GM19099 (cell line): ENCODE measurements around the gene CALD1.

ENCODE experiments used
- POLR2A ChIP-seq: IDR thresholded peaks from 3 replicates; pipeline ENCODE4 v1.6.1; 2011; ENCODE audit warnings: low read depth; ENCODE audit not compliant: insufficient read length; ENCODE audit errors: extremely low read depth

Gene CALD1

GRCh38 chr7:134900166-134900982 lies 120.9 kb downstream of the CALD1 start:
- TF ChIP-seq POLR2A: no peak

GRCh38 chr7:134901389-134902020 lies 122.1 kb downstream of the CALD1 start:
- TF ChIP-seq POLR2A: no peak

DNA sequence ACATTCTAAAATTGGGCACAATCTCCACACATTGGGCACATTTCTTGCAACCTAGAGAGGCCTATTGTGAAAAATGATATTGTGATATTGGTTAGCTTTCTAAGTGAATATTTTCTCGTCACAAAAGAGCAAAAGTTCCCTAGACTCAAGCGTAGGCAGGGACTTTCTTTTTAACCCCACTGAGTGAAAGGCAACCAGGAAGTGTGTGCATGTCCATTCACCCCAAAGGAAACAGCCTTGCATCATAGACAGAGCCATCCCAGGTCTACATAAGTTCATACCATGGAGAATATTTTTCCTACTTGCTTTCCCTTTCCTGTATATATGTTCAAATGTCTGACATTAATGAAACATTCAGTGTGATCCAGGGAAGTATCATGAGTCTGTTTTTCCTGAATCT lies 122.6 kb downstream of the CALD1 start:
- no peak for TF ChIP-seq POLR2A

GRCh38 chr7:134903073-134903790 lies 123.8 kb downstream of the CALD1 start:
- no peak for TF ChIP-seq POLR2A

- no peak for TF ChIP-seq POLR2A
Observed at GRCh38 chr7:134905375-134905774, 125.9 kb downstream of the CALD1 start.

- TF ChIP-seq POLR2A: no peak
Observed at GRCh38 chr7:134907000-134907399, 127.6 kb downstream of the CALD1 start.

DNA sequence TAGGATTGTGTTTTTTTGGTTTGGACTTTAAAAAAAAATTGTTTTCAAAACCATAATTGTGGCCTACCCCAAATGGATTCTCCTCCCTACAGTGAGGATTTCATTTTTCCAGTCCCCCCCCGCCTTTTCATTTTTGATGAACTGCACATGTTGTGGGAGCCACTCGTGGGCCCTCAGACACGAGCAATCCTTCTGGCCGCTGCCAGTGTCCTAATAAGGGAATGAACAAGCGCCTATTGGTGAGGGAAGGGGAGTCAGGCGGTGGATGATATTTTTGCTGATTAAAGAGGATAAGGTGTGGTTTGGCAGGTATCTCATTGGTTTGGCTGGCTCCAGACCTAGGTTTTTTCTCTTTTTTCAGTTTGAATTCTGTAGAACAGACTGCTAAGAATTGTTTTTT lies 128.2 kb downstream of the CALD1 start:
- TF ChIP-seq POLR2A: no peak

GRCh38 chr7:134908289-134908688 lies 128.9 kb downstream of the CALD1 start:
- no peak for TF ChIP-seq POLR2A

GRCh38 chr7:134910214-134910890 lies 130.9 kb downstream of the CALD1 start:
- no peak for TF ChIP-seq POLR2A

GRCh38 chr7:134910968-134911367 lies 131.5 kb downstream of the CALD1 start:
- no peak for TF ChIP-seq POLR2A

- TF ChIP-seq POLR2A: no peak
Observed at GRCh38 chr7:134916171-134916883, 136.9 kb downstream of the CALD1 start.

DNA sequence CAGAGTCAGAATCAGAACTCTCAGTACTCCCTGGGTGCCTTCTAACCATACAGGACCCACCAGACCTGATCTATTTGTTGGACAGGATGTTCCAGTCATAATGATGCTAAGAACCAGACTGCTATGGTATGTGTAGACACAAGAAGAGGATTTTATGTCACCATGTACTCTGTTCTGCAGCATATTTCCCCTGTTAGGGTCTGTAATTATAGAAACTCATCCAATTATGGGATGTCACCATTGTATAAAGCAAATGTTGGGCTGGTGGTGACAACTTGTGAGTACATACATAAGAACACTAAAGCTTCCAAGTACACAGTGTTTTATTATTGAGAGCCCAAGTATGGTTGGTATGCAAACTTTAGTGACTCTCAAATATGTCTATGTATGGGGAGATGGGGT lies 139.8 kb downstream of the CALD1 start:
- TF ChIP-seq POLR2A: no peak

- no peak for TF ChIP-seq POLR2A
Observed at GRCh38 chr7:134920026-134920753, 140.8 kb downstream of the CALD1 start.

DNA sequence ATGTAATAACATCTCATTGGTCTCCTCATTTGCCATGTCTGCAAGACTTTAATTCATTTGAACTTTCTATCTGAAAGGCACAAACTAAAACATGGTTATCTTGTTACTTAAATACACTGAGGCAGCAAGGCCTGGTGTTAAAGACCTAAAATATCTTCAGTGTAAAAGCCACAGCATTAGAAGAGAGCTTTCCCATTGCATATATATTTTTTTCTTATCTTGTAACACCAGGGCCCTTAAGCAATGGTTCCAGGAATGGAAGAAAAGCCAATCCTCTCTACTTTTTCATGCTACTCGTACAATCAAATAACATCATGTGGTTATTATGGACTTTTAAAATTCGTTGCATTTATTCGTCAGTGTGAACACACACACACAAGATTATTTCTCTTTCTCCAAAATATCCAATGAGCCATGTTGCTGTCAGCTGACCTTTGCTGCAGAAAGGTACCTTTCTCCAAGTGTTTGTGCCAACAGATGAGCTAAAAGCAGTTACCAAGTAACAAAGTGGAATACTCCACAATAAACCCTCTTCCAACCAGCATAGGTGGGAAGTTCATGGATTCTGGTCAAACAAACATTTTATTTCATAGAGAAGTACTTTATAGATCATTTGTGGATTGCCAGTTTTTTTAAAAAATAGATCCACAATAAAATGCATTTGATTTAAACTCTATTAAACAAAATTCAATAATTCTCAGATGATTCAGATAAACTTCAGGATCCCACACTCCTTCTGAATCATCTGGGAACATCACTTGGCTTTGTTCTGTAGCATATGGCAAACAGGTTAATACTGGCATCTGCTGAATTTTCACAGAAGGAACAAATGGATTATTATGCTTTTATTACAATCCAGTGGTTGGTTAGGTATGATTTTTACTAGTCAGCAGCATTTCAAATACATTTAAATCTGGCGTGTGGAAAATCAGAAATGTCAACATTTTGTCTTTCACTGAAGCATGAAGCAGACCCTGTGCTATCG lies 143.6 kb downstream of the CALD1 start:
- TF ChIP-seq POLR2A: no peak
